Endodermal cell (in vitro differentiated cells): ENCODE results near the gene LDAH. TPM values are rescaled to one million over a fixed set of nuclear protein-coding genes. Genes with fewer than 3 reads are reported as not detected.

Experiments
- DNase-seq: peaks from one replicate; pipeline ENCODE4 v3.0.0-alpha.2; 2017
- H3K27ac ChIP-seq: 2 replicates; pipeline ENCODE4 v1.5.1; 2013; ENCODE audit warnings: mild to moderate bottlenecking, low read depth, low read length, moderate library complexity
- H3K27me3 ChIP-seq: 2 replicates; pipeline ENCODE4 v1.6.1; 2013; ENCODE audit warnings: mild to moderate bottlenecking, low read length, moderate library complexity; ENCODE audit not compliant: insufficient read depth, control insufficient read depth, poor library complexity, severe bottlenecking
- H3K36me3 ChIP-seq: 2 replicates; pipeline ENCODE4 v1.7.0; 2013; ENCODE audit warnings: mild to moderate bottlenecking, low read length, moderate library complexity; ENCODE audit not compliant: control insufficient read depth, insufficient read depth
- H3K4me1 ChIP-seq: one replicate; pipeline ENCODE4 v1.7.0; 2013; ENCODE audit warnings: low read length; ENCODE audit not compliant: control insufficient read depth, insufficient read depth
- H3K4me3 ChIP-seq: 2 replicates; pipeline ENCODE4 v1.5.1; 2013; ENCODE audit warnings: mild to moderate bottlenecking, low read length, moderate library complexity
- H3K9ac ChIP-seq: 2 replicates; pipeline ENCODE4 v1.6.1; 2013; ENCODE audit warnings: mild to moderate bottlenecking, low read length, moderate library complexity; ENCODE audit not compliant: poor library complexity, severe bottlenecking; ENCODE audit errors: extremely low read depth
- H3K9me3 ChIP-seq: 2 replicates; pipeline ENCODE4 v1.6.1; 2013; ENCODE audit warnings: mild to moderate bottlenecking, low read length, moderate library complexity; ENCODE audit not compliant: control insufficient read depth
- H3K27ac Mint-ChIP-seq: 2 replicates; pipeline ENCODE4 v1.8.0; 2020; ENCODE audit warnings: mixed read lengths
- H3K27me3 Mint-ChIP-seq: 2 replicates; pipeline ENCODE4 v1.8.0; 2021; ENCODE audit warnings: mild to moderate bottlenecking, mixed read lengths; ENCODE audit not compliant: insufficient read depth
- H3K36me3 Mint-ChIP-seq: 2 replicates; pipeline ENCODE4 v1.8.0; 2020; ENCODE audit warnings: low read depth, mixed read lengths
- H3K4me1 Mint-ChIP-seq: 2 replicates; pipeline ENCODE4 v1.8.0; 2020; ENCODE audit warnings: mixed read lengths
- H3K4me3 Mint-ChIP-seq: 2 replicates; pipeline ENCODE4 v1.8.0; 2020; ENCODE audit warnings: mild to moderate bottlenecking, moderate library complexity, mixed read lengths
- H3K9me3 Mint-ChIP-seq: 2 replicates; pipeline ENCODE4 v1.8.0; 2020; ENCODE audit warnings: mild to moderate bottlenecking, mixed read lengths
- WGBS, 2 experiments: methylation state at CpG; one replicate each; pipeline versions ENCODE4 v1.1.5 to v1.1.7; 2013; ENCODE audit warnings: missing lambda C conversion rate in 2 of 2, mixed read lengths in 1 of 2; ENCODE audit not compliant: insufficient coverage in 1 of 2, insufficient read length in 1 of 2; 5-methylcytosine and 5-hydroxymethylcytosine counted together
- total RNA-seq, 2 donors: library from RNA; stranded (reverse); fragmentation: NEBNext Ultra II Directional in 1 of 2; extraction: Animal tissue kit (Norgen Biotek cat#: 25700) in 1 of 2; gene quantifications; 2 replicates in 1 of 2; 3 replicates in 1 of 2; pipeline ENCODE4 v1.2.1, GENCODE V29; 2021
- TF ChIP-seq, protein P1 (sequence below): fragments of 200-600 bp; sonication (generic); conservative IDR thresholded peaks from 2 replicates; pipeline ENCODE4 v1.5.0; 2021; ENCODE audit warnings: antibody characterized with exemption, mild to moderate bottlenecking

LDAH gene
- total RNA-seq, 2 donors from 2014 or later: 28.7 to 42.2 TPM

DNA sequence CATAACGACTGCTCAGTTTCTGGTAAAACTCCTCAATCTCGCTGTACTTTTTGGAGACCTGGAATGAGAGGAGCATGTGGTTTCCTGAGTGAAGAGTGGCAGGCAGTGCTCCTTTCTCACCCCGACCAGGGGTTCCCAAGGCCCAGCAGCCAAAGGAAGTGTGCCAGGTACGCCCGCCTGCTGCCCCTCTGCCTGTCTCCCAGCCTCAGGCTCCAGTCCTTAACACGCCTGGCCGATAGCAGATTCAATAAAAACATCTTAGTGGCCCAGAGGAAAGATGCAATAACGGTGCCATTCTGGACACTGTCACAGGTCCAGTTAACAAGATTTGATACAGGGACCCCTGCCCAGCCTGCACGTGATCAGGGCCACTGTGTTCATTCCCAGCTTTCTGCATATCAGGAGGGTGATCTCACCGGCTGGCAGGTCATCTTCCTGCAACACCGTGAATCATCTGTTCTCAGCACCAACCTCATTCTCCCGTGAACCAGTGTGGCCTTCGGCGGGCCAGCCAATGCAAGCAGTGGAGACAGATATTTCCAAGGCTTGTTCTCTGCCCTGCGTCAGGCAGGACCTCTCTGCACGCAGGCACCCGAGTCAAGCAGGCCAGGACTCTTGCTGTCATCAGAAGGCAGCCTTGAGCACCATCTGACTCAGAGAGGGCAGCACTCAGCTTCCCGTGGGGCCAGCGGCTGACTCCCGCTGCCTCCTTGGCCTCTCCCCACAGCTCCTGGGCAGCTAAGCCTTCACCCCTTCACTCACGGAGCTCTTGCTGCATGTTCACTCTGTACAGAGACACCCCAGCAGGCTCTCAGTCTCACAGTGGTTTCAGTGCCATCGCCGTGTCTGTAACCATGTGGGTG lies 181.5 kb downstream of the LDAH start:
- WGBS, 2 experiments: 92 to 95% methylated on average over 22 to 23 of the region's 23 CpGs
- Histone ChIP-seq H3K9me3 (no peaks in the 10 kb centered on the region), H3K36me3 (peaks cover 15% of the 10 kb centered on the region), H3K27me3 (no peaks in the 10 kb centered on the region), H3K4me1 (no peaks in the 10 kb centered on the region), H3K9ac (no peak overlapping the region), H3K4me3 (no peak overlapping the region), H3K27ac (no peak overlapping the region)
- H3K27me3 Mint-ChIP-seq: no peaks in the 10 kb centered on the region
- H3K9me3 Mint-ChIP-seq: no peaks in the 10 kb centered on the region
- no peak for DNase-seq
- TF ChIP-seq, protein P1, sequence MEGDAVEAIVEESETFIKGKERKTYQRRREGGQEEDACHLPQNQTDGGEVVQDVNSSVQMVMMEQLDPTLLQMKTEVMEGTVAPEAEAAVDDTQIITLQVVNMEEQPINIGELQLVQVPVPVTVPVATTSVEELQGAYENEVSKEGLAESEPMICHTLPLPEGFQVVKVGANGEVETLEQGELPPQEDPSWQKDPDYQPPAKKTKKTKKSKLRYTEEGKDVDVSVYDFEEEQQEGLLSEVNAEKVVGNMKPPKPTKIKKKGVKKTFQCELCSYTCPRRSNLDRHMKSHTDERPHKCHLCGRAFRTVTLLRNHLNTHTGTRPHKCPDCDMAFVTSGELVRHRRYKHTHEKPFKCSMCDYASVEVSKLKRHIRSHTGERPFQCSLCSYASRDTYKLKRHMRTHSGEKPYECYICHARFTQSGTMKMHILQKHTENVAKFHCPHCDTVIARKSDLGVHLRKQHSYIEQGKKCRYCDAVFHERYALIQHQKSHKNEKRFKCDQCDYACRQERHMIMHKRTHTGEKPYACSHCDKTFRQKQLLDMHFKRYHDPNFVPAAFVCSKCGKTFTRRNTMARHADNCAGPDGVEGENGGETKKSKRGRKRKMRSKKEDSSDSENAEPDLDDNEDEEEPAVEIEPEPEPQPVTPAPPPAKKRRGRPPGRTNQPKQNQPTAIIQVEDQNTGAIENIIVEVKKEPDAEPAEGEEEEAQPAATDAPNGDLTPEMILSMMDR: no peak
- H3K4me3 Mint-ChIP-seq: no peak overlapping the region
- no peak overlapping the region for H3K27ac Mint-ChIP-seq
- H3K4me1 Mint-ChIP-seq: peaks cover 9% of the 10 kb centered on the region
- H3K36me3 Mint-ChIP-seq: peaks cover 25% of the 10 kb centered on the region

DNA sequence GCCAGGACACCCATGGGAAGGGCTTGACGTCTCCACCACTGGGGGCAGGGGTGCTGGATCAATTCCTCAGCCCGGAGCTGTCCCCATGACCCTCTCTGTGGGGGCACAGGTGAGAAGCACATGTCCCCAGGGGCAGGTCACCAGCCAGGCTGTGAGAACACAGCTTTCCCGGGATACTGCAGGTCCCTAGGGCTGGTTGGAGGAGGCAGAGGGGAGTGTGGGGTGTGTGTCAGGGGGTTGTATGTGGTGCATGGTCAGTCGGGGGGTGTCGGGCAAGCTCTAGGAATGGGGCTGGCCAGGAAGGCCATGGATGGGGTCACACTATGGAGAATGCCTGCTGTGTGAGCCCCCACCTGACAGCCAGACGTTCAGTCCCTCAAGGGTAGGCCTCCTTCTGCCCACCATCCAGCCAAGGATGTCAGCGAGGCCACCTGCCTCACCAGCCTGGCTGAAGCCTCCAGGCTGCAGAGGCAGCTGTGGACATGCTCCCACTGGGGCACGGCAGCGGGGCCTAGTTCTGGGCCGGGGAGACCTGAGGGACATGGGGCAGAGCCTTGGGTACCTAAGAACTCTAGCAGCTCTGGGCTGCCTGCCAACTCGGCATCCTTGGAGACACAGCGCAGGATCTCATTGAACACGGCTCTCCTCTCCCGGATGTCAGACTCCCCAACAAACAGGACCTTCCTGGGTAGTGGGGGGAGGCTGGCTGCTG lies 182.3 kb downstream of the LDAH start:
- H3K4me3 ChIP-seq: no peak overlapping the region
- H3K27ac Mint-ChIP-seq: no peak overlapping the region
- no peak overlapping the region for H3K9ac ChIP-seq
- no peak overlapping the region for H3K27ac ChIP-seq
- TF ChIP-seq, protein P1: no peak
- no peaks in the 10 kb centered on the region for H3K9me3 Mint-ChIP-seq
- WGBS, 2 experiments: 93 to 96% methylated on average over 5 to 14 of the region's 14 CpGs
- no peak for DNase-seq
- H3K4me3 Mint-ChIP-seq: no peak overlapping the region
- no peaks in the 10 kb centered on the region for H3K9me3 ChIP-seq
- peaks cover 12% of the 10 kb centered on the region for H3K4me1 Mint-ChIP-seq
- no peaks in the 10 kb centered on the region for H3K27me3 ChIP-seq
- no peaks in the 10 kb centered on the region for H3K4me1 ChIP-seq
- no peaks in the 10 kb centered on the region for H3K27me3 Mint-ChIP-seq
- peaks cover 27% of the 10 kb centered on the region for H3K36me3 Mint-ChIP-seq
- H3K36me3 ChIP-seq: peaks cover 15% of the 10 kb centered on the region

DNA sequence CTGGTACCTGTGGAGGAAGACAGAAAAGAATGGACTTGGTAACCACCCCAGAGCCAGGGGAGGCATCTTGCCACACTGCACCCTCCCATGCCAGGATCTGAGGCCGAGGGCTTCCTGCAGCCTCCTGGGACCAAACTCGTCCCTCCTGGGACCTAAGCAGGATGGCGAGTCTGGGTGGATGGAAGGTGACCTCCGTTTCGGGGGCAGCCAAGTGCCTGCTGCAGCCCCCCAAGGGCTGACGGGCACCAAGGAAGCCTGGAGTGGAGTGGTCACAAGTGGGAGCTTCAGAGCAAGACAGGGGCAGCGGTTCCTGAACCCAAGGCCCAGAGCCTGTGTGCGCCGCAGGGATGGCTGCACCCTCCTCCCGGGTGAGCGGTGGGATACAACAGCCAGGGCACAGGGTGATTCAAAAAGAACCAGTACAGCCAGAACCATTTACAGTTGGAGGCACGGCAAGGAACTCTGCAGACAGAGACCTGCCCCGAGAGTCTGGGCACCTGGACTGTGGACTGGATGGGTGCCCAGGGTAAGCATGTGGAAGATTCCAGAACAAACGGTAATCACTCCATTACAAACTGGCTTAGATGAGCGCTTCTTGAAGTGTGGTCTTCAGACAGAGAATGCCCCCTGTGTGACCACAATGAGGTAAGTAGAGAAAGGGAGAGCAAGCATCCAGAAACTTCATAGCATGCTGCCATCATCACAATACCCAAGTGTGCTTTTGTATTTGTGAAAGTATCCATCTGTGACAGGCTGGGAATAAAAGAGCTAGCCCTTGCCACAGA lies 184.1 kb downstream of the LDAH start:
- no peak overlapping the region for H3K4me3 Mint-ChIP-seq
- Histone ChIP-seq H3K27me3 (no peaks in the 10 kb centered on the region), H3K27ac (no peak overlapping the region), H3K9ac (no peak overlapping the region), H3K9me3 (no peaks in the 10 kb centered on the region), H3K4me1 (no peaks in the 10 kb centered on the region), H3K4me3 (no peak overlapping the region), H3K36me3 (peaks cover 18% of the 10 kb centered on the region)
- no peak for DNase-seq
- H3K9me3 Mint-ChIP-seq: no peaks in the 10 kb centered on the region
- H3K36me3 Mint-ChIP-seq: peaks cover 21% of the 10 kb centered on the region
- no peak overlapping the region for H3K27ac Mint-ChIP-seq
- 95 to 96% methylated on average over 9 to 15 of the region's 15 CpGs for WGBS, 2 experiments
- H3K4me1 Mint-ChIP-seq: peaks cover 18% of the 10 kb centered on the region
- H3K27me3 Mint-ChIP-seq: no peaks in the 10 kb centered on the region
- TF ChIP-seq, protein P1: no peak
